ENCODE data around the gene PPP1R36. TPM values are rescaled to one million over a fixed set of nuclear protein-coding genes. Genes with fewer than 3 reads are reported as not detected.

Gene PPP1R36, protein sequence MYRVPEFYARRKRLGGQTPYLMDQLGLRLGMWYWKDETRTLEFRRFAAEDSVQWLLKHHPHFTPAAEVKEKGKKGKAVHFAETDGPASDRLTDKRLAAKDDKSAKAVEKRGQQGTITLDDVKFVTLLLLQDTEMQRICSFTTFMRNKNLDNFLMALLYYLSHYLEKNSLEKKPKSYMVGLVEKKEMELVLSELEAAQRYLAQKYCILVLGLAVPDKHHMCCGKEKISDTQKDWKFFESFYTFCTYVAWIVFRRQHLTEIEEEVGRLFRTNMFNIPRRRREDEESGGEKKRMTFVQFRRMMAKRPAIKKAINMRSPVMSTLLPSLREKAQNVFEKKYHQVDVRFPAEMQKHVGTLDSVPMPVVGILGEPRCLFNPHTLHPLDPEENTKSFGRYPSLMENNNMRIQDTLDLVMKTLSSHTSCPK
- total RNA-seq (1 to 10 TPM; 1.4 TPM), polyA plus RNA-seq (ENCODE audit: insufficient read length in 2 of 2) (1 to 10 TPM in 1 of 2 donors, under 1 TPM in 1; 0.49 to 1.6 TPM)
- long read RNA-seq, donor 1 = 0 reads
- long read RNA-seq, donor 2 = 0 reads
- long read RNA-seq, donor 3 = 0 reads
- long read RNA-seq, donor 4, partial matches to known transcripts = 0 of 1 reads
- long read RNA-seq, donor 4, other reads (novel, unspliced or antisense) = 0 of 1 reads

GRCh38 chr14:64549791-64550620, at the start of gene PPP1R36:
PPP1R36 (plus strand) TSS chr14:64549961; CDS start chr14:64549998, 37 bp downstream.
- H3K36me3 ChIP-seq (ENCODE audit: control insufficient read depth, insufficient read depth, low read length) = no peaks in the 10 kb centered on the region
- WGBS (ENCODE audit: insufficient coverage) = under 1% methylated on average over 44 of the region's 54 CpGs
- H3K27ac ChIP-seq (ENCODE audit: low read depth, low read length) = no peak within 1 kb of the TSS
- peaks cover 25% of the 10 kb centered on the region for H3K27me3 ChIP-seq (ENCODE audit: control insufficient read depth, insufficient read depth, low read length)
- no peaks in the 10 kb centered on the region for H3K9me3 ChIP-seq (ENCODE audit: control insufficient read depth, insufficient read depth, low read length)
- DNase-seq (ENCODE audit: low read depth in 4 of 6, low spot score in 6 of 6) = peak in 2 of 6 donors; percentile 39 to 57
- peaks cover 7% of the 10 kb centered on the region for H3K4me1 ChIP-seq (ENCODE audit: control insufficient read depth, insufficient read depth, low read length)
- peak within 1 kb of the TSS; percentile 27 for H3K4me3 ChIP-seq (ENCODE audit: low read depth, low read length)

DNA sequence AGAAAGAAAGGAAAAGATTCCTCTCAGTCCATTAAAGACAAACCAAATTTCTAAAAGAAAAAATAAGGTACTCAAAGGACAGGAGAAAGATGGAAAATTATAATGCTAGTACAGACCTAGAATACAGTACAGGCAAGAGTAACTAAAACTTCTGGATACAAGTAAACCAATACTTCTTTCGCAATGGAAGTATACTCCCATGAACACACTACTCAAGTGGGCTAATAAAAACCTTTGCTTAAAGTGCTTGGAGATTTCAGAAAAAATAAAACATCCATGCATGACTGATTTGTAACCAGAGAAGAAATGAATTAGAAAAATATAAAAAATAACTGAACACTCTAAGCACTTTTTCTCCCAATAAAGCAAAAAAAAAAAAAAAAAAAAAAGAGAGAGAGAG, 49.7 kb upstream of the PPP1R36 start:
- H3K36me3 ChIP-seq (ENCODE audit: control insufficient read depth, insufficient read depth, low read length) = peaks cover 2% of the 10 kb centered on the region
- H3K9me3 ChIP-seq (ENCODE audit: control insufficient read depth, insufficient read depth, low read length) = no peaks in the 10 kb centered on the region
- H3K27ac ChIP-seq (ENCODE audit: low read depth, low read length) = no peak overlapping the region
- H3K4me1 ChIP-seq (ENCODE audit: control insufficient read depth, insufficient read depth, low read length) = peaks cover 7% of the 10 kb centered on the region
- no peaks in the 10 kb centered on the region for H3K27me3 ChIP-seq (ENCODE audit: control insufficient read depth, insufficient read depth, low read length)
- WGBS (ENCODE audit: insufficient coverage) = no CpG with 5 or more reads among the region's 1 CpG
- H3K4me3 ChIP-seq (ENCODE audit: low read depth, low read length) = no peak overlapping the region
- no peak for DNase-seq (ENCODE audit: low read depth in 4 of 6, low spot score in 6 of 6)

DNA sequence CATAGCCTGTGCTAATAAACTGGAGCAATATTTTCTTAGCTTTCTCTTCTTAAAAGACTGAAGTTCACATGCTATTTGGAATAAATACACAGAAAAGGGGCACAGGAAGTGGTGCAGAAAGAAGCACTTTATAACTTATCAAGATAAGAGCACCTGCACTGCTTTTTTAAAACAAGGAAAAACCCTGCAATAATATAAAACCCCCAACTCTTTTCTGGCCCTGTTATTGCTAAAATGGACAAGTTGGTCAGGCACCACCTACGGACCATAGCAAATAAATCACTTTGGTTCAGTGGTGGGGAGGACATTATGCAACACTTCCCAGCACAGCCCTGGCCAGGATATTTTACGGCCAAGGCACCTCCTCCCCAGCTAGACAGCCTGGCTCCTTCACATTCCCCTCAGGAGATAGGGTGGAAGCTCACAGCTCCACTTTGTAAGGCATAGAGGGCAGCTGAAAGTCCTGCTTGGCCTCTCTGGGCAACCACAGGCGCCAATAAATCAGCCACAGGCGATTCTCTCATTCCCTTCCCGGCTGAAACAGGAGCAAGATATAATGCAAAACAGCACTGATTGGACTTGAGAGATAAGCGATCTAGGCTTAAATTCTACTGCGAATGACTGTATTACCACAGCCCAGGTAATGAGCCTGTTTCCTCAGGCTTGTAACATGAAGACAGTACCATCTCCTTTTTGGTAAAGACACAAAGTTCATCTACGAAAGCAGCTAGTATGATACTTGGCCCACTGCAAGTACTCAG, 48.2 kb upstream of the PPP1R36 start:
- H3K36me3 ChIP-seq (ENCODE audit: control insufficient read depth, insufficient read depth, low read length) = peaks cover 2% of the 10 kb centered on the region
- WGBS (ENCODE audit: insufficient coverage) = 54% methylated on average over 3 of the region's 8 CpGs
- no peaks in the 10 kb centered on the region for H3K9me3 ChIP-seq (ENCODE audit: control insufficient read depth, insufficient read depth, low read length)
- H3K27me3 ChIP-seq (ENCODE audit: control insufficient read depth, insufficient read depth, low read length) = no peaks in the 10 kb centered on the region
- peaks cover 13% of the 10 kb centered on the region for H3K4me1 ChIP-seq (ENCODE audit: control insufficient read depth, insufficient read depth, low read length)
- peak overlapping the region; percentile 35 for H3K27ac ChIP-seq (ENCODE audit: low read depth, low read length)
- no peak overlapping the region for H3K4me3 ChIP-seq (ENCODE audit: low read depth, low read length)
- peak in 2 of 6 donors; percentile 9 to 38 for DNase-seq (ENCODE audit: low read depth in 4 of 6, low spot score in 6 of 6)

GRCh38 chr14:64502456-64502855, 47.3 kb upstream of the PPP1R36 start:
- peaks cover 13% of the 10 kb centered on the region for H3K4me1 ChIP-seq (ENCODE audit: control insufficient read depth, insufficient read depth, low read length)
- peak overlapping the region; percentile 99 for H3K27ac ChIP-seq (ENCODE audit: low read depth, low read length)
- no peaks in the 10 kb centered on the region for H3K27me3 ChIP-seq (ENCODE audit: control insufficient read depth, insufficient read depth, low read length)
- H3K36me3 ChIP-seq (ENCODE audit: control insufficient read depth, insufficient read depth, low read length) = peaks cover 2% of the 10 kb centered on the region
- no CpG with 5 or more reads among the region's 6 CpGs for WGBS (ENCODE audit: insufficient coverage)
- peak overlapping the region; percentile 98 for H3K4me3 ChIP-seq (ENCODE audit: low read depth, low read length)
- H3K9me3 ChIP-seq (ENCODE audit: control insufficient read depth, insufficient read depth, low read length) = no peaks in the 10 kb centered on the region
- DNase-seq (ENCODE audit: low read depth in 4 of 6, low spot score in 6 of 6) = no peak

DNA sequence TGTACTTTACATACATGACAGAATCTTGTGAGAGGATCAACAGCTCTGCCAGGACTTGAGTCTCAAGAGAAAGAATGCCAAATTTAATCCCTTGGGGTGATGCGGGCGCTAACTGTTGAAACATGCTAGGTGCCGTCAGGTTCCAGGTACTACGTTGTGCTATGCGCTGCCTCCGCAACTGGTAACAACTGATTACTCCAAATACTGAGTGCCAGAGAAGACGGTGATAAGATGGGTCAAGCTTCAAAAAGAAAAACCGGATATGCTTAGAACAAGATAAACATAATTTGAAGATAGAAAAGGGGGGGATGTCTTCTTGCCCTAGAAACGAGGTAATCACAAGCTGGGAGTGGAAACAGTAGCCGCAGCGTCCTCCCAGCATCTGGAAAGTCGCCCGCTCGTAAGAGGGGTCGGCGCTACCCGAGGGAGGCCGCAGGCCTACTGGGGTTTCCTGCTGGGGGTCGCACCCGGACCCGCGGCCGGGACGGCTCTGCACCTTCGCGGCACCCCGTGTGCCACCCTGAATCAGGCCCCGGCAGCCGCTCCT, 46.8 kb upstream of the PPP1R36 start:
- peak overlapping the region; percentile 98 for H3K4me3 ChIP-seq (ENCODE audit: low read depth, low read length)
- H3K27ac ChIP-seq (ENCODE audit: low read depth, low read length) = peak overlapping the region; percentile 99
- WGBS (ENCODE audit: insufficient coverage) = under 1% methylated on average over 24 of the region's 29 CpGs
- H3K27me3 ChIP-seq (ENCODE audit: control insufficient read depth, insufficient read depth, low read length) = no peaks in the 10 kb centered on the region
- peak in 2 of 6 donors; percentile 46 to 67 for DNase-seq (ENCODE audit: low read depth in 4 of 6, low spot score in 6 of 6)
- peaks cover 13% of the 10 kb centered on the region for H3K4me1 ChIP-seq (ENCODE audit: control insufficient read depth, insufficient read depth, low read length)
- peaks cover 2% of the 10 kb centered on the region for H3K36me3 ChIP-seq (ENCODE audit: control insufficient read depth, insufficient read depth, low read length)
- H3K9me3 ChIP-seq (ENCODE audit: control insufficient read depth, insufficient read depth, low read length) = no peaks in the 10 kb centered on the region

- peak within 1 kb of the TSS; percentile 99 for H3K27ac ChIP-seq (ENCODE audit: low read depth, low read length)
- peaks cover 13% of the 10 kb centered on the region for H3K4me1 ChIP-seq (ENCODE audit: control insufficient read depth, insufficient read depth, low read length)
- peak; percentile 70 to 98 (median 88) for DNase-seq (ENCODE audit: low read depth in 4 of 6, low spot score in 6 of 6)
- H3K36me3 ChIP-seq (ENCODE audit: control insufficient read depth, insufficient read depth, low read length) = peaks cover 2% of the 10 kb centered on the region
- no peaks in the 10 kb centered on the region for H3K27me3 ChIP-seq (ENCODE audit: control insufficient read depth, insufficient read depth, low read length)
- WGBS (ENCODE audit: insufficient coverage) = under 1% methylated on average over 87 of the region's 87 CpGs
- H3K4me3 ChIP-seq (ENCODE audit: low read depth, low read length) = peak within 1 kb of the TSS; percentile 98
- H3K9me3 ChIP-seq (ENCODE audit: control insufficient read depth, insufficient read depth, low read length) = no peaks in the 10 kb centered on the region
Measured at GRCh38 chr14:64503434-64504309, 46.1 kb upstream of the PPP1R36 start, which contains the start of gene ZBTB25. ZBTB25 (minus strand) TSS chr14:64503838; CDS start chr14:64490533, 13,305 bp downstream.

DNA sequence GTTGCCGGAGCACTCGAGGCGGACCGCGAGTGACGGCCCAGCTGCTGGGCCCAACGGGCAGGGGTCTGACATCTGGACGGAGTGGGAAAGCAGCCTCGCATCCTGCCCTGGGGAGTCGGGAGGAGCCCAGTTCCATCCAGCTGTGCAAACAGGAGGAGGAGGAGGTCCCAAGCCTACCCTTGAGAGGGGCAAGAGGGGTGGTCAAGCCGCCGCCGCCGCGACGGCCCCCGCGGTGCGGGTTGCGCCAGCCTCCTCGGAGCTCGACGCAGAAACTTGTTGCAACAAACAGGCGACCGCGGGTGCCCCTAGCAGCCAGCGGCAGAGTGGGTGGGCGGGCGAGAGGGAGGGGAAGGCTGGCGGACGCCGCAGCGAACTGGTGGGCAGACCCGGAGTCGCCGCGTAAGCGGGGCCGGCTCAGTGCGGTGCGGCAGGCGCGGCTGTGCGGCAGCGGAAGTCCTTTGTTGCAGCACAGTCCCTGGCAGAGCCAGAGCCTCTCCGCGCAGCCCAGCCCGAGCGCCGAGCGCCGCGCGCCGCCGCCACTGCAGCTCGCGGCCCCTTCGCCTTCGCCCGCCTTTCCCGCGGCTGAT, 45.4 kb upstream of the PPP1R36 start, which contains the start of gene ZBTB1:
ZBTB1 (plus strand) TSS at position 461 of the 587 bp plus-strand sequence. CDS start 16,735 bp downstream, outside the sequence.
- H3K4me3 ChIP-seq (ENCODE audit: low read depth, low read length) = peak within 1 kb of the TSS; percentile 98
- under 1% methylated on average over 63 of the region's 63 CpGs for WGBS (ENCODE audit: insufficient coverage)
- DNase-seq (ENCODE audit: low read depth in 4 of 6, low spot score in 6 of 6) = peak; percentile 47 to 90 (median 62)
- H3K27me3 ChIP-seq (ENCODE audit: control insufficient read depth, insufficient read depth, low read length) = no peaks in the 10 kb centered on the region
- no peaks in the 10 kb centered on the region for H3K9me3 ChIP-seq (ENCODE audit: control insufficient read depth, insufficient read depth, low read length)
- H3K4me1 ChIP-seq (ENCODE audit: control insufficient read depth, insufficient read depth, low read length) = peaks cover 13% of the 10 kb centered on the region
- H3K27ac ChIP-seq (ENCODE audit: low read depth, low read length) = peak within 1 kb of the TSS; percentile 99
- H3K36me3 ChIP-seq (ENCODE audit: control insufficient read depth, insufficient read depth, low read length) = peaks cover 2% of the 10 kb centered on the region

Measured in spinal cord (tissue), 10 donors.